Erythroblast (primary cell): Measurements from ENCODE around the gene RNF4.

Source experiments
- GATA1 ChIP-seq: IDR thresholded peaks from 2 replicates; pipeline ENCODE4 v1.6.1; 2011; ENCODE audit warnings: low read depth, mild to moderate bottlenecking, control low read depth, low read length, moderate library complexity
- POLR2A ChIP-seq: IDR thresholded peaks from 2 replicates; pipeline ENCODE4 v1.6.1; 2011; ENCODE audit warnings: mild to moderate bottlenecking, low read length

- TF ChIP-seq POLR2A (no peak), GATA1 (no peak)
Observed at GRCh38 chr4:2423066-2423465, 45.8 kb upstream of the RNF4 start.
